GM12878 (cell line): ENCODE measurements around the gene TMEM38A. TPM values are rescaled to one million over a fixed set of nuclear protein-coding genes. Genes with fewer than 3 reads are reported as not detected.

ENCODE experiments used
- ASH2L ChIP-seq: fragments of 300-600, 200-600 bp; sonication (generic); IDR thresholded peaks from 2 replicates; pipeline ENCODE4 v1.6.1; 2017; ENCODE audit warnings: low read depth, mild to moderate bottlenecking, borderline replicate concordance
- BMI1 ChIP-seq: fragments of 450-650 bp; IDR thresholded peaks from 2 replicates; pipeline ENCODE4 v1.6.1; 2016; ENCODE audit warnings: mild to moderate bottlenecking, moderate library complexity, borderline replicate concordance
- CBFB ChIP-seq: IDR thresholded peaks from 2 replicates; pipeline ENCODE4 v1.6.1; 2016; ENCODE audit warnings: antibody characterized with exemption, low read depth
- HCFC1 ChIP-seq: fragments of 150-350 bp; IDR thresholded peaks from 2 replicates; pipeline ENCODE4 v1.6.1; 2014; ENCODE audit warnings: low read length
- HDAC6 ChIP-seq: fragments of 200-600 bp; sonication (generic); IDR thresholded peaks from one replicate; pipeline ENCODE4 v1.8.0; 2017; ENCODE audit warnings: antibody characterized with exemption; ENCODE audit not compliant: unreplicated experiment
- MXI1 ChIP-seq: fragments of 150-350 bp; IDR thresholded peaks from 2 replicates; pipeline ENCODE4 v1.6.1; 2011; ENCODE audit warnings: low read depth, mild to moderate bottlenecking, inconsistent platforms, low read length, improper control_type of control experiment
- NR2F1 ChIP-seq: fragments of 450-650 bp; conservative IDR thresholded peaks from 2 replicates; pipeline ENCODE4 v1.6.1; 2017; ENCODE audit warnings: mild to moderate bottlenecking
- PML ChIP-seq: IDR thresholded peaks from 2 replicates; pipeline ENCODE4 v1.6.1; 2012; ENCODE audit warnings: low read length, inconsistent platforms
- SRF ChIP-seq, 2 experiments: IDR thresholded peaks; 2 replicates each; pipeline ENCODE4 v1.6.1; 2011; ENCODE audit warnings: low read depth in 2 of 2, low read length in 2 of 2, mild to moderate bottlenecking in 1 of 2, moderate library complexity in 1 of 2
- YY1 ChIP-seq: IDR thresholded peaks from 2 replicates; pipeline ENCODE4 v1.6.1; 2011; ENCODE audit warnings: low read depth, mild to moderate bottlenecking, low read length
- polyA plus RNA-seq, 11 experiments: library from polyadenylated mRNA; depleted of rRNA in 4 of 11; unstranded in 6 of 11; stranded (reverse) in 5 of 11; fragments of >200 nt; fragmentation: Nextera tagmentation in 4 of 11; fragmentation: Illumina TruSeq in 1 of 11; extraction: Ambion mirVana in 4 of 11; extraction: Trizol in 1 of 11; gene quantifications; 1 replicate in 1 of 11; 2 replicates in 10 of 11; pipeline versions ENCODE4 v1.2.1 to v1.2.3, GENCODE V29; 2011 to 2016; ENCODE audit warnings: inconsistent platforms in 2 of 11, missing spikeins in 2 of 11, low read depth in 1 of 11
- total RNA-seq, 4 experiments: library from RNA; depleted of rRNA in 3 of 4; stranded (reverse); fragments of >200 nt in 3 of 4; fragmentation: Illumina TruSeq in 1 of 4; extraction: Trizol in 1 of 4; gene quantifications; 2 replicates each; pipeline versions ENCODE4 v1.2.1 to v1.2.3, GENCODE V29; 2013 to 2021
- TF ChIP-seq, protein P1 (sequence below): fragments of 450-650 bp; IDR thresholded peaks from 2 replicates; pipeline ENCODE4 v1.6.1; 2016; ENCODE audit warnings: mild to moderate bottlenecking, moderate library complexity, borderline replicate concordance

TMEM38A gene
- total and polyA plus RNA-seq, 10 of the 15 experiments (the other 5 are each of a cell fraction or from before 2014, with no cell fraction given): 4.5 to 22.2 (median 15.0) TPM

DNA sequence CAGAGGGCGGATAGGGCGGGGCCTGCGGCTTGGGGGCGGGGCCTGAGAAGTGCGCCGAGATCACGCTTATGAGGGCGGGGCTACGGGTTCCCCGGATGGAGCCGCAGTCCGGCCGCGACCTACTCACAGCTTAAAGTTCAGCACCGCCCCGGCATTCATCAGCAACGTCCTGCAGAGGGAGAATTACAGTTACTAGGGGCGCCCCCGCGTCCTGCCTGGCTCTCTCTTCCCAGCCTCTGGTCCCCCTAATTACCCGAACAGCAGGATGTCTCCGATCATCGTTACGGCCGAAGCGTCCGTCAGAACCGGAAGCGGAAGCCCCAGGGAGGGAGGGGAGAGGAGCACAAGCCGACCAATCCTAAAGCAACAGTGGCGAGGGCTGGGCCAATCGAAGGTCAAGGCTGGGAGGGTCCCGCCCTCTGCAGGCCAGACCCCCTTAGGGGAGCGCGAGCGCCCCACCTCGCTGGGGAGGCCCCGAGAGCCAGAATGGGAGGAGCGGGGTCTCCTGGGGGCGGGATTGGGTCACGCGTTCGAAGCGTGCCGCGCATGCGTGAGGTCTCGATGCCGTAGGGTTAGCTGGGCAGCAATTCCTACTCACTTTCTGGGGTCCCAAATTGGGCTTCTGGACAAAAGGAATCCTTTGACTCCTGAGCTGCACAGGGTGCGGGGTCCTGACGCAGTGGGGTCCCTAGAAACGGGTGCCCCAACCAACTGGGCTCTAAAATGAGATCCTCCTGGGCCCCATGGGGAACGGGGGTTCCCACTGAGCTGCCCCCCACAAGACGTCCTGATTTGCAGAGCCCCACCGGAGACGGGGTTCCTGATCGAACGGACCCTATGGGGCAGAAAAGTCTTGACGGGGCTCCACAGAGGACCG lies 869 bp upstream of the TMEM38A start, which contains the start of gene SMIM7 (continued):
- TF ChIP-seq ASH2L: peak; percentile 76; the same call in 1 of the 2 replicates
- peak in 1 of 2 experiments; percentile 25; a peak in 1 of 4 replicates for TF ChIP-seq SRF (IDR thresholded peaks at IDR 0.05; ENCODE audit: low read depth in 2 of 2, low read length in 2 of 2)
- TF ChIP-seq MXI1: peak; percentile 38
- TF ChIP-seq YY1: peak; percentile 30
- peak; percentile 92; the same call in 1 of the 2 replicates for TF ChIP-seq PML
- 0 out of 2 replicates have a peak, but pooled peaks have one; percentile 34 for TF ChIP-seq NR2F1
- no peak for TF ChIP-seq BMI1
- TF ChIP-seq HDAC6: no peak
- peak; percentile 52; the same call in 1 of the 2 replicates for TF ChIP-seq CBFB
- peak; percentile 59 for TF ChIP-seq HCFC1
- TF ChIP-seq, protein P1, sequence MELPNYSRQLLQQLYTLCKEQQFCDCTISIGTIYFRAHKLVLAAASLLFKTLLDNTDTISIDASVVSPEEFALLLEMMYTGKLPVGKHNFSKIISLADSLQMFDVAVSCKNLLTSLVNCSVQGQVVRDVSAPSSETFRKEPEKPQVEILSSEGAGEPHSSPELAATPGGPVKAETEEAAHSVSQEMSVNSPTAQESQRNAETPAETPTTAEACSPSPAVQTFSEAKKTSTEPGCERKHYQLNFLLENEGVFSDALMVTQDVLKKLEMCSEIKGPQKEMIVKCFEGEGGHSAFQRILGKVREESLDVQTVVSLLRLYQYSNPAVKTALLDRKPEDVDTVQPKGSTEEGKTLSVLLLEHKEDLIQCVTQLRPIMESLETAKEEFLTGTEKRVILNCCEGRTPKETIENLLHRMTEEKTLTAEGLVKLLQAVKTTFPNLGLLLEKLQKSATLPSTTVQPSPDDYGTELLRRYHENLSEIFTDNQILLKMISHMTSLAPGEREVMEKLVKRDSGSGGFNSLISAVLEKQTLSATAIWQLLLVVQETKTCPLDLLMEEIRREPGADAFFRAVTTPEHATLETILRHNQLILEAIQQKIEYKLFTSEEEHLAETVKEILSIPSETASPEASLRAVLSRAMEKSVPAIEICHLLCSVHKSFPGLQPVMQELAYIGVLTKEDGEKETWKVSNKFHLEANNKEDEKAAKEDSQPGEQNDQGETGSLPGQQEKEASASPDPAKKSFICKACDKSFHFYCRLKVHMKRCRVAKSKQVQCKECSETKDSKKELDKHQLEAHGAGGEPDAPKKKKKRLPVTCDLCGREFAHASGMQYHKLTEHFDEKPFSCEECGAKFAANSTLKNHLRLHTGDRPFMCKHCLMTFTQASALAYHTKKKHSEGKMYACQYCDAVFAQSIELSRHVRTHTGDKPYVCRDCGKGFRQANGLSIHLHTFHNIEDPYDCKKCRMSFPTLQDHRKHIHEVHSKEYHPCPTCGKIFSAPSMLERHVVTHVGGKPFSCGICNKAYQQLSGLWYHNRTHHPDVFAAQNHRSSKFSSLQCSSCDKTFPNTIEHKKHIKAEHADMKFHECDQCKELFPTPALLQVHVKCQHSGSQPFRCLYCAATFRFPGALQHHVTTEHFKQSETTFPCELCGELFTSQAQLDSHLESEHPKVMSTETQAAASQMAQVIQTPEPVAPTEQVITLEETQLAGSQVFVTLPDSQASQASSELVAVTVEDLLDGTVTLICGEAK: peak; percentile 97
